Chondrocyte (in vitro differentiated cells): Measurements from ENCODE around the gene CHSY1. TPM values are rescaled to one million over a fixed set of nuclear protein-coding genes. Genes with fewer than 3 reads are reported as not detected.

Experiments used
- DNase-seq: peaks from one replicate; pipeline ENCODE4 v3.0.0; 2021; ENCODE audit warnings: mixed read lengths, low spot score
- H3K27ac Mint-ChIP-seq: one replicate; pipeline ENCODE4 v1.8.0; 2021; ENCODE audit warnings: mild to moderate bottlenecking, moderate library complexity, mixed read lengths; ENCODE audit not compliant: unreplicated experiment
- H3K27me3 Mint-ChIP-seq: 2 replicates; pipeline ENCODE4 v1.8.0; 2021; ENCODE audit warnings: low read depth, mixed read lengths
- H3K36me3 Mint-ChIP-seq: 2 replicates; pipeline ENCODE4 v1.8.0; 2021; ENCODE audit warnings: low read depth, mixed read lengths
- H3K4me1 Mint-ChIP-seq: 2 replicates; pipeline ENCODE4 v1.8.0; 2021; ENCODE audit warnings: low read depth, mild to moderate bottlenecking, mixed read lengths
- H3K4me3 Mint-ChIP-seq: one replicate; pipeline ENCODE4 v1.8.0; 2021; ENCODE audit warnings: mild to moderate bottlenecking, moderate library complexity, mixed read lengths; ENCODE audit not compliant: unreplicated experiment
- H3K9me3 Mint-ChIP-seq: 2 replicates; pipeline ENCODE4 v1.8.0; 2021; ENCODE audit warnings: low read depth, mixed read lengths
- total RNA-seq: library from RNA; stranded (reverse); gene quantifications from 3 replicates; pipeline ENCODE4 v1.2.1, GENCODE V29; 2021
- TF ChIP-seq, protein P1 (sequence below): fragments of 200-600 bp; sonication (generic); IDR thresholded peaks from 2 replicates; pipeline ENCODE4 v1.5.0; 2021; ENCODE audit warnings: antibody characterized with exemption, mild to moderate bottlenecking, moderate library complexity

CHSY1 gene
- total RNA-seq, 1 donor from 2014 or later = 60.9 TPM

GRCh38 chr15:101246391-101246790 lies 5.5 kb downstream of the CHSY1 start:
- Mint-ChIP-seq H3K4me1 (peaks cover 80% of the 10 kb centered on the region), H3K9me3 (no peaks in the 10 kb centered on the region), H3K36me3 (no peaks in the 10 kb centered on the region), H3K27ac (no peak overlapping the region), H3K4me3 (no peak overlapping the region), H3K27me3 (no peaks in the 10 kb centered on the region)
- TF ChIP-seq, protein P1, sequence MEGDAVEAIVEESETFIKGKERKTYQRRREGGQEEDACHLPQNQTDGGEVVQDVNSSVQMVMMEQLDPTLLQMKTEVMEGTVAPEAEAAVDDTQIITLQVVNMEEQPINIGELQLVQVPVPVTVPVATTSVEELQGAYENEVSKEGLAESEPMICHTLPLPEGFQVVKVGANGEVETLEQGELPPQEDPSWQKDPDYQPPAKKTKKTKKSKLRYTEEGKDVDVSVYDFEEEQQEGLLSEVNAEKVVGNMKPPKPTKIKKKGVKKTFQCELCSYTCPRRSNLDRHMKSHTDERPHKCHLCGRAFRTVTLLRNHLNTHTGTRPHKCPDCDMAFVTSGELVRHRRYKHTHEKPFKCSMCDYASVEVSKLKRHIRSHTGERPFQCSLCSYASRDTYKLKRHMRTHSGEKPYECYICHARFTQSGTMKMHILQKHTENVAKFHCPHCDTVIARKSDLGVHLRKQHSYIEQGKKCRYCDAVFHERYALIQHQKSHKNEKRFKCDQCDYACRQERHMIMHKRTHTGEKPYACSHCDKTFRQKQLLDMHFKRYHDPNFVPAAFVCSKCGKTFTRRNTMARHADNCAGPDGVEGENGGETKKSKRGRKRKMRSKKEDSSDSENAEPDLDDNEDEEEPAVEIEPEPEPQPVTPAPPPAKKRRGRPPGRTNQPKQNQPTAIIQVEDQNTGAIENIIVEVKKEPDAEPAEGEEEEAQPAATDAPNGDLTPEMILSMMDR = no peak
- DNase-seq = no peak

- Mint-ChIP-seq H3K4me1 (peaks cover 75% of the 10 kb centered on the region), H3K4me3 (no peak overlapping the region), H3K9me3 (no peaks in the 10 kb centered on the region)
Observed at GRCh38 chr15:101244889-101245668, 6.8 kb downstream of the CHSY1 start.

DNA sequence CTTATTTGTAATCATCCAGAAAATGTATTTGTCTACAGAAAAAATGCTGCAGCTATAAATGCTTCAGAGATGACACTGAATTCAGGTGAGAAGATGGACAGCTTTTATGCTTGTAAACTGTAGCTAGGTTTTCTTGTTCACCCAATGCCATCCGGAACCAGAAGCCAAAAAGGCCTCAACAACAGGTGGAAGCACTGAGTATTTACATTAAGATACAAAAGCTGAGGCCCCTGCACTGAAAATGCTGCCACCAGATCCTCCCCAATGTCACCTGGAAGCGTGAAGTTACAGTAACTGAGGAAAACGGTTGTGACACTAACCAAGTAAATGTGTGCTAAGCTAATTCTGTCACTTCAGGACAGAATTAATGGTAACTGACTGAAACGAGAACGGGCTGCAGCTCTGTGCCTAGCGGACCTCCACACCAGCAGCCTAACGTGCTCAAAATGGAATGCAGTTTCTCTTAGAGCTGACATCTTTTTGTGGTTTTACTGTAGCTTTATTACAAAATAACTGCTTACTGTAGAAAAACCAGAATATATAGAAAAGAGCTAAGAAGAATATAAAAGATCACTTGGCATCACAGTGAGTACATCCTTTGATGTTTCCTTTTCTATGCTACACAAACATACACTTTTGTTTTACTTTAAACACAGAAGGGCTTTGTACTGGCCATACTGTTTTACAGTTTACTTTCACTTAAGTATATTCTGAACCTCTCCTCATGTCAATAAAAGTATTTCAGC lies 7.6 kb downstream of the CHSY1 start:
- Mint-ChIP-seq H3K36me3 (no peaks in the 10 kb centered on the region), H3K4me3 (no peak overlapping the region), H3K9me3 (no peaks in the 10 kb centered on the region), H3K27me3 (no peaks in the 10 kb centered on the region), H3K27ac (no peak overlapping the region), H3K4me1 (peaks cover 74% of the 10 kb centered on the region)
- DNase-seq = no peak
- TF ChIP-seq, protein P1 = no peak

More at GRCh38 chr15:101244889-101245668, 6.8 kb downstream of the CHSY1 start:
- Mint-ChIP-seq H3K27ac (no peak overlapping the region), H3K36me3 (no peaks in the 10 kb centered on the region), H3K27me3 (no peaks in the 10 kb centered on the region)
- TF ChIP-seq, protein P1 = no peak
- DNase-seq = no peak

GRCh38 chr15:101243420-101243819 lies 8.4 kb downstream of the CHSY1 start:
- DNase-seq = no peak
- H3K9me3 Mint-ChIP-seq = no peaks in the 10 kb centered on the region
- H3K36me3 Mint-ChIP-seq = no peaks in the 10 kb centered on the region
- H3K27me3 Mint-ChIP-seq = no peaks in the 10 kb centered on the region
- no peak overlapping the region for H3K4me3 Mint-ChIP-seq
- TF ChIP-seq, protein P1 = no peak
- H3K4me1 Mint-ChIP-seq = peaks cover 72% of the 10 kb centered on the region
- H3K27ac Mint-ChIP-seq = no peak overlapping the region

- Mint-ChIP-seq H3K27ac (no peak overlapping the region), H3K9me3 (no peaks in the 10 kb centered on the region), H3K27me3 (no peaks in the 10 kb centered on the region), H3K4me1 (peaks cover 68% of the 10 kb centered on the region), H3K36me3 (no peaks in the 10 kb centered on the region), H3K4me3 (no peak overlapping the region)
- TF ChIP-seq, protein P1 = no peak
- DNase-seq = no peak
Observed at GRCh38 chr15:101242999-101243336, 8.9 kb downstream of the CHSY1 start.
